NCI-H69 (cell line): Measurements from ENCODE around the gene EPHB6.

Source experiments
- DNase-seq: peaks from one replicate; lab custom pipeline; 2025; lab: John Stamatoyannopoulos, UW

The EPHB6 gene

DNA sequence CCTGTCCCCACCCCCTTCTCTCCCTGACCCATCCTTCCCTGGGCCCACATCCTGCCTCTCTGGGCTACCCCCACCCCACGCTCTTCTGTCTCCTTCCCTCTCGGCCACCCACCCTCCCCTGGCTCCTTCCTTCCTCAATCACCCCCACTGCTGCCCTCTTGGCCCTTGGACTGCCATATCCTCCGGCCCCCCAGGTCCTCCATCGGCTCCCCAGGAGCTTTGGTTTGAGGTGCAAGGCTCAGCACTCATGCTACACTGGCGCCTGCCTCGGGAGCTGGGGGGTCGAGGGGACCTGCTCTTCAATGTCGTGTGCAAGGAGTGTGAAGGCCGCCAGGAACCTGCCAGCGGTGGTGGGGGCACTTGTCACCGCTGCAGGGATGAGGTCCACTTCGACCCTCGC is 10.9 kb downstream of the EPHB6 start:
- DNase-seq: no peak

DNA sequence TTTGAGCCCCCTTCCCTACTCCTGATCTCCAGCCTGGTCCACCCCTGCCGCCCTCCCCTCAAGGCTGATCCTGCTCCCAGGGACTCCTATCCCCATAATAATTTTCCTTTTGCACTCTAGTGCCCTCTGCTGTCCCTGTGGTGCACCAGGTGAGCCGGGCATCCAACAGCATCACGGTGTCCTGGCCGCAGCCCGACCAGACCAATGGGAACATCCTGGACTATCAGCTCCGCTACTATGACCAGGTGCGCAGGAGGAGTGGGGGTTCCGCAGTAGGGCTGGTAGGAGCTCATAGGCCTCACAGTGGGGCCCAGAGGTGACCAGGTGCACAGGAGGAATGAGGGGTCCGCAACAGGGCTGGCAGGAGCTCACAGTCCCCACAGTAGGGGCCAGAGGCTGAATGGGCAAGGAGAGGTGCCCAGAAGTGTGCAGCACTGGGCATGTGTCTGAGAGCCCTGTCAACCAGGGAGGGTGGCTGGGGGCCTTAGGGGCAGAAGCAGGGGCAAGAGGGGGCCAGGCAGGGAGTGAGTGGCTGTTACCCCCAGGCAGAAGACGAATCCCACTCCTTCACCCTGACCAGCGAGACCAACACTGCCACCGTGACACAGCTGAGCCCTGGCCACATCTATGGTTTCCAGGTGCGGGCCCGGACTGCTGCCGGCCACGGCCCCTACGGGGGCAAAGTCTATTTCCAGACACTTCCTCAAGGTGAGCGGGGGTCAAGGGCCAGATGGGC is 11.7 kb downstream of the EPHB6 start:
- DNase-seq: peak; percentile 43

DNA sequence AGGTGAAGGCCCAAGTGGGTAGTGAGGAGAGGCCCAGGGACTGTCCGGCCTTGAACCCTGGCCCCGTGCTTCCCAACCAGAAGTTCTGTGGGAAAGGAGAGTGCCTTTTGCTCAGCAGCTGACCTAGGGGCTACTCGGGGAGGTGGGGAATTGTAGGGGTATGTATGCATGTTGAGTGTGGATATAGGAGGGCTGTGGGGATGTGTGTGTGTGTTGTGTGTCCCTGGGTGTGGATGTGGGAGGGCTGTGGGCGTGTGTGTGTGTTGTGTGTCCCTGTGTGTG is 12.2 kb downstream of the EPHB6 start:
- no peak for DNase-seq

DNA sequence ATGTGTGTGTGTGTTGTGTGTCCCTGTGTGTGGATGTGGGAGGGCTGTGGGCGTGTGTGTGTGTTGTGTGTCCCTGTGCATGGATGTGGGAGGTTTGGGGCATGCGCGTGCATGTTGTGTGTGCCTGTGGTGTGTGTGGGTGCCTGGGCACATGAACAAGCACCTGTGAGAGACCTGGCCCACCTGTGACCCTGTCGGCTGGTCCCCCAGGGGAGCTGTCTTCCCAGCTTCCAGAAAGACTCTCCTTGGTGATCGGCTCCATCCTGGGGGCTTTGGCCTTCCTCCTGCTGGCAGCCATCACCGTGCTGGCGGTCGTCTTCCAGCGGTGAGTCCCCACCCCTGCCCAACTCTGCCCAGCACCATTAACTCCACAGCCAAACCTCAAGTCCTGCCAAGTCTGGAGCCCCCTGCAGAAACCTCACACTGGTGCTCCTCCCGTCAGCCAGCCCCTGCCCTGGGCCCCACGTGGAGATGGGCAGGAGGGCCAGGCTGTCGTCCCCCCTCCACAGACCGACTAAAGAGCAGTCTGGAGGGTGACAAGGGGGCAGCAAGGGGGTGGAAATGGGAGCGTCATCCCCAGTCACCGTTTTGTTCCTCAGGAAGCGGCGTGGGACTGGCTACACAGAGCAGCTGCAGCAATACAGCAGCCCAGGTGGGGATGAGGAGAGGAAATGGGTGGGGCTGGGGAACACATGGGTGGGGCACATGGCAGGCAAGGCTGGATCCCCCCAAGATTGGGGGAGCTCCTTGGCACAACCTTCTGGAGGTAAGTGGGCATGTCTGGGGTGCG is 12.7 kb downstream of the EPHB6 start:
- no peak for DNase-seq

DNA sequence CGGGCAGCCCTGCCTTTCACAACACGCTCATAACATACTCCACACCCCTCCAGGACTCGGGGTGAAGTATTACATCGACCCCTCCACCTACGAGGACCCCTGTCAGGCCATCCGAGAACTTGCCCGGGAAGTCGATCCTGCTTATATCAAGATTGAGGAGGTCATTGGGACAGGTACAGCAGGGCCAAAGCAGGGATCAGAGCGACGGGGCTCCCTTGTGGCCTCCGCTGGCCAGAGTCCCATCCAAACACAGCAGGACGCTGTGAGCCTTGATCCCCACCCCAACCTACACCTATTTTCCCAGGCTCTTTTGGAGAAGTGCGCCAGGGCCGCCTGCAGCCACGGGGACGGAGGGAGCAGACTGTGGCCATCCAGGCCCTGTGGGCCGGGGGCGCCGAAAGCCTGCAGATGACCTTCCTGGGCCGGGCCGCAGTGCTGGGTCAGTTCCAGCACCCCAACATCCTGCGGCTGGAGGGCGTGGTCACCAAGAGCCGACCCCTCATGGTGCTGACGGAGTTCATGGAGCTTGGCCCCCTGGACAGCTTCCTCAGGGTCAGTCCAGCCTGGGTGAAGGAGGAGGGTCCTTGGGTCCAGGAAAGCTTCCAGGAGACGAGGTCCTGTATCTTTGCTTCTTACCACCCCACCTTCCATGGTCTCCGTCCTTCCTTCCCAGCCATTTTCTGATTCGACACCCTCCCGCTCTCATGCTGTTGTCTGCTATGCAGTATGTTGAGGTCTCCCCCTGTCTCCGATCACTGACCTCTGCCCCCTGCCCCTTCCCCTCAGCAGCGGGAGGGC is 13.5 kb downstream of the EPHB6 start:
- no peak for DNase-seq

DNA sequence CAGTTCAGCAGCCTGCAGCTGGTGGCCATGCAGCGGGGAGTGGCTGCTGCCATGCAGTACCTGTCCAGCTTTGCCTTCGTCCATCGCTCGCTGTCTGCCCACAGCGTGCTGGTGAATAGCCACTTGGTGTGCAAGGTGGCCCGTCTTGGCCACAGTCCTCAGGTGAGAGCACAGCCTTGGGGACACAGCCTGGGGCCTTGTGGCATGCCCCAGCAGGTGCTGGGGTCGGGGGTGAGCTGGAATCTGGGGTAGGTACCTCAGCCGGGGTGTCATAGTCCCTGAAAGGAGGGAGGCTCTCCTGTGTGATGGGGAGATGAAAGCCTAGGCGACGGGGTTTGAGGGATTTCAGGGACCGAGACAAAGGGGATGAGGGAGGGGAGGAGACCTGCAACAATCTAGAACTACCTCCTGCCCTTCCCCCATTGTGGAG is 14.1 kb downstream of the EPHB6 start:
- DNase-seq: no peak

DNA sequence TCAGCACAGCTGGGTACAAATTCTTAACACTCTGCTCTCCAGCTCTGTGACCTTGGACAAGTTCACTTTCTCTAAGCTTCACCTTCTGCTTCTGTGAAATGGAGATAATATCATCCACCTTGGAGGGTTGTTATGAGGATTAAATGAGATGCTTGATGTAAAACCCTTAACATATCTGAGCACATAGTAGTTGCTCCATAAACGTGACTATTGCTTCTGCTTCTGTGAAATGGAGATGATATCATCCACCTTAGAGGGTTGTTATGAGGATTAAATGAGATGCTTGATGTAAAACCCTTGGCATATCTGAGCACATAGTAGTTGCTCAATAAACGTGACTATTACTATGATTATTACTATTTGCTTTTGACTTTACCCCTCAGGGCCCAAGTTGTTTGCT is 14.6 kb downstream of the EPHB6 start:
- no peak for DNase-seq

DNA sequence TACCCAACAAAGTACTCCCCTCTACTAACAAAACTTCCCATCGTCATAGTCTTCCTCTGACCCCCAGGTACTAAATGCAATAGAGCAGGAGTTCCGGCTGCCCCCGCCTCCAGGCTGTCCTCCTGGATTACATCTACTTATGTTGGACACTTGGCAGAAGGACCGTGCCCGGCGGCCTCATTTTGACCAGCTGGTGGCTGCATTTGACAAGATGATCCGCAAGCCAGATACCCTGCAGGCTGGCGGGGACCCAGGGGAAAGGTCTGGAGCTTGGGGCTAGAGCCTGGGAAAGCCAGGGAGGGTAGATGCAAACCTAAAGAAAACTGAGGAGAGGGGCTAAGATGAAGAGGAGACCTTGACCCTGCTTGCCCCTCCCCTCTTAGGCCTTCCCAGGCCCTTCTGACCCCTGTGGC is 15.3 kb downstream of the EPHB6 start:
- no peak for DNase-seq

DNA sequence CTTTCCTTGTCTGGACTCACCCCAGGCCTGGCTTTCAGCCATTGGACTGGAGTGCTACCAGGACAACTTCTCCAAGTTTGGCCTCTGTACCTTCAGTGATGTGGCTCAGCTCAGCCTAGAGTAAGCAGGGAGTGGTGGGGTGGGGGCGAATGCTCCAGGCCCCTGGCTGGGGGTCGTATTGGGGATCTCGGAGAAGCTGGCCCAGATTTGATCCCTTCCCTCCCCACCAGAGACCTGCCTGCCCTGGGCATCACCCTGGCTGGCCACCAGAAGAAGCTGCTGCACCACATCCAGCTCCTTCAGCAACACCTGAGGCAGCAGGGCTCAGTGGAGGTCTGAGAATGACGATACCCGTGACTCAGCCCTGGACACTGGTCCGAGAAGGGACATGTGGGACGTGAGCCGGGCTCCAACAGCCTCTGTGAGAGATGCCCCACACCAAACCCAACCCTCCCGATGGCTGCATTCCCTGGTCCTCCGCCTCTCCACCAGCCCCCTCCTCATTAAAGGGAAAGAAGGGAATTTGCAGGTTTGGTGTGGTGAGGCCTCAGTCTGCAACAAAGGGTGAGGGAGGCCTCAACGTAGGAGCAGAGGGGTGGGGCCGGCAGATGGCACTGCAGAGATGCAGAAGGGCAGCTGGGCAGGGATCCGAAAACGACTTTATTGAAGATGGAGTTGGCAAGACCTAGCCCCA is 15.8 kb downstream of the EPHB6 start:
- no peak for DNase-seq

DNA sequence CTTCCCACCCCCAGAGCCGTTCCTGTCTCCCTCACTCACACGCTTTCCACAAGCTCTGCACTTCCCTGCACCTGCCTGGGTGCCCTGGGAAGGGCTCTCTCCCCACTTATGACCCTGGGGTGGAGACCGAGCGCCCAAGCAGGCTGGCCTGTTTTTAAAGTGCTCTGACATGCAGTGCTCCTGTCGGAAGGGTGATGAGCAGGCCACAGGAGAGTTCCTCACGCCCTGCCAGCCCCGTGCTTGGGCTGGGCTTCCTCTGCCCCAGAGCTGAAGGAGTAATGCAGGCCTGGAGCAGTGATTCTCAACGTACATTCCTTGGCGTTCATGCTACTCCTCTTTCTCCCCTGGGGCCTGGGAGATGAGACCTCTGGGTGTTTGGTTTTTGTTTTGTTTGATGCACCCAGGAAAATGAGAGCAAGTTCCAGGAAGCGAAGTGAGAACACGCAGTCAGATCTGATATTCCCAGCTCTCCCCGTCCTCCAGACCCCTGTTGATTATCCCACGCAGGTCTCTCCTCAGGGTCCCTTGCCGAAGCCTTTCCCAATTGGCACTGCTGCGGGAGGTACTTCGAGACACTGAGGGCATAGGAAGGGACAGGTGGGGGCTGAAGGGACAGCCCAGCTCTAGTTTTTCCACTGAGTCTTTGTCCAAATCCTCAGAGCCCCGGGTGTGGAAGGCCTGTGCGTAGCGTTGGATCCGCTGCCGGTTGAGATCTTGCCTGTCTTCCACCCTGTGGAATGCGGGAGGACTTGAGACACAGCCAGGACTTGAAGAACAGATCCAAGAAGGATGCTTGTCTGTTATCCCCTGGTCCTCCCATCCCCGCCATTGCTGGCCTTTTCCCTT is 16.6 kb downstream of the EPHB6 start:
- DNase-seq: no peak

DNA sequence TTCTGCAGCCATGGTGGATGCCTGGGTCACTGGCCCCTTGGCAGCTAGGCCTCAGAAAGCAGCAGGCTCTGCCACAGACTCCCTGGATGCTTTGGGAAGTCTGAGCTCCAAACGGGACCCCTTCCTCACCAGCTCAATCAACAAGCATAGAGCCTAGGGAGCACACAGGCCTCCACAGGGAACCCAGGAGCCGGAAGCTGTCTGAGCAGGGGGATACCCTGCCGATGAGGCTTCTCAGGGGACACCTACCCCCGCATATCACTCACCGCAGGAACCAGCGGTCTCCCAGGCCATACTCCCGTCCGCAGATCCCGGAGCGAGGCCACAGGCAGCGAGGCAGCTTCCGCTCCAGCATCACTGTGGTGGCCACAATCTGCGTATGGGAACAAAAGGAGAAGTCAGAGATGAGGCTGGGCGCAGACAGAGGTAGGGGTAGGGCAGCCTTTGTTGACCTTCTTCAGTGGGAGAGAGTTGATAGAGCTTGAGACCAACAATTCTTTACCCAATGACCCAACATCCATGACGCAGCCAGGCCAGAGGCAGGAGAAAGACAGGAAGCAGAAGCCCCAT is 17.3 kb downstream of the EPHB6 start:
- no peak for DNase-seq

DNA sequence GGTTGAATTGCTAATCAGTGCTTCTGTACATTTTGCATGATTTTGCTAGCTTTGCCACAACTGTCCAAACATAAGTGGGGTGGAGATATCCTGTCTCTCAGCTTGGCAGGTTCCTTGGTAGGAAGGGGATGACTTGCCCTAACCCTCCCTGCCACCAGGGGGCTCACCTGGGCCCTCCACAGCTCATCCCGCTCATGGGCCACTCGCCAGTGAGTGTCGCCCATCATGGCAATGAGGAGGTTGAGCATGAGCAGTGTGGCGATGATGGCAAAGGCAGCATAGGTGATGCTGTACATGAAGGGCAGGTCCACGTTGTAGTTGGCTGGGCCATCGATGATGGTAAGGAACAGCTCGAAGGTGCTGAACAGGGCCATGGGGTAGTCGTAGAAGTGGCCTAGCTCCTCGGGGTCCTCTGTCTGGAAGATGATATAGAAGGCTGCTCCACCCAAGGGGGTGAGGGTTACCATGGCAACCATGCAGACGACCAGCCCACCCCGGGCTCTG is 18.5 kb downstream of the EPHB6 start:
- peak; percentile 14 for DNase-seq

DNA sequence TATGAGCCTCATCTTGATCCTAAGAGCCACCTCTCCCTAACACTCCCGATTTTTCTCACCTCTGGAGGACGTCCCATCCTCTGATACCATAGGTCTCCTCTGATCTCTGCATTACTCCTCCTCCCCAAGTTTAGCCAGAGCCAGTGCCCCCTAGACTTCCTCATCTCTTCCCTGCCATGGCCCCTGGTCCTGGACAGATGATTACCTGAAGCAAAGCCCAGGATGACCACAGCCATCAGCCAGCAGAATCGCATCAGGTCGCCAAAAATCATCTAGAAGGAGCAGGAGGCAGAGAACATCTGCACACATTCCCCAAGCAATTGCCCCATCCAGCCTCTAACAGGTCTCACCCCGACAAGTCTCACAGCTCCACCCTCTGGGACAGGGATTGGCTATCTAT is 19.0 kb downstream of the EPHB6 start:
- DNase-seq: no peak

DNA sequence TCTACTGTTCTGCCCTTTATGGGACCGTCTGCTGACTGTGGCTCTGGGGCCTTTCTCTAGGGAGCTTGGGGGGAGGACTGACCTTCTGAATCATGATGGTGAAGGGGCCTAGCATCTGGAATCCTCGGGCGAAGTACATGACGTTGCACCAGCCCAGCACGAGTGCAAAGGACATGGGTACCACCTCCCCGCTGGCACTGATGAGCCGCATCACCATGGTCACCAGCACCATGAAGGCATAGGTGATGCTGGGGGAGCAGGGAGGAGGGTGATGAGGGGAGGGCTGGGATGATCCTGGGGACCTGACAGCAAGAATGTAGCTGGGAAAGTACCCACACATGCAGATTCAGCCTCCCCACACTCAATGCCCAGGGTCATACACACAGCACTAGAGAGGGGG is 19.5 kb downstream of the EPHB6 start:
- DNase-seq: no peak

DNA sequence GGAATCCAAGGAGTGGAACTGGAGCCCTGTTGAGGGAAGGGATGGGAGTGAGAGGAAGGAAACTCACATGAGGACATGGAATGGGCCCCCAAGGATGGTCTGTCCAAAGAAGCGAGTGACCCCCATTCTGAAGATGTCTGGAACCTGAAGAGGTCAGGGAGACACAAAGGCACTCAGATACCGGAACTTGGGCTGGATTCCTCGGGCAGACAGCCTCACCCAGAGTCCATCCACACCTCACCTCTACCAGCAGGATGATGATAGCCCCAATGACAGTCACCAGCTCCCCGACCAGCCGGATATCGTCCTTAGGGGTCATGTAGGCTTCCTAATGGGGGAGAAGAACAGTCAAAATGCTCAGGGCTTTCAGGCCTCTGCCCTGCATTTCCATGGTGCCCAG is 20.0 kb downstream of the EPHB6 start:
- DNase-seq: no peak

DNA sequence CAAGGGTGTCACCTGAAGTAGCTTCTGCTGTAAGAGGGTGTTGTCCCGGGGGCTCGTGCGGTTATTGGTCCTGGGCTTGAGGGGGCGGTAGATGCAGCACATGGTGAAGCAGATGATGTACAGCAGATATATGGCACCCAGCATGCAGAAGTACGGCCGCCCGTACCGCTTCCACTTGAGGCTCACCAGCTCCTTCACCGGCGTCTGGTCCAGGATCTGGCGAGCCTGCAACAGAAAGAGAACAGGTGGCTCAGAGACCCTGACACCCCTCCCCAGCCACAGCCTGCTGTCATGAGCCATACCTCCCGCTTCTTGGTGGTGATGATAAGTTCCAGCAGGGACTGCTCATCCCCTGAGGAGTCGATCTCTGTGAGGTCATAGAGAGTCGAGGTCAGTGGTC is 20.6 kb downstream of the EPHB6 start:
- no peak for DNase-seq

DNA sequence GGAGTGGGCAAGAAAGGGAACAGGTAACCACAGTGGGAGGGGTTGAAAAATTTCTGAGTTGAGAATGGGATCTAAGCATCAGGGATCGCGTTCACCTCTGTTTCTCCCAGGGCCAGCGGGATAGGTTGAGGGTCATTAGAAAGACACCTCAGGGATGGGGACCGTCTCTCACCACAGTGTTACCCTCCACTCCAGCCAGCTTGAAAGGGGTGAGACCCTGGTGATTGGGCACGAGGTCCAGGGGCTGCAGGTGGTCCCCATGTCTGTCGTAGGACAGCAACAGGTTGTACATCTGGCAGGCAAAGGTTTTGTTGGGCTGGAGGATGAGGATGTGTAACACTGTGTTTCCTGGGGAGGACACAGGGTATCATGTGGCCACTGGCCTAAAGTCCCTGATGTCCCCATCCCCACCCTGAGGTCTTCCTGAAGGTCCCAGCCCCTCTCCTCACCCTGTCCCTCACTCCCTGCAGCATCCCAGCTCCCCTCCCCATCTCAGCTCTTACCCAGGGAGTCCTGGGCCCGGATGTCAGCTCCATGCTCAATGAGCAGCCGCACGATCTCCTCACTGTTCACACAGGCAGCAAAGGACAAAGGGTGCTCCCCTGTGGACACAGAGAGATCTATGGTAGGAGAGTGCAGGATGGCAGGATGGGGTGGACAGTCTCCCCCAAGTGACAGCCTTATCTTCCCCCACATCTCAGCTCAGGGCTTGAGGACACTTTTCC is 21.5 kb downstream of the EPHB6 start:
- DNase-seq: no peak

DNA sequence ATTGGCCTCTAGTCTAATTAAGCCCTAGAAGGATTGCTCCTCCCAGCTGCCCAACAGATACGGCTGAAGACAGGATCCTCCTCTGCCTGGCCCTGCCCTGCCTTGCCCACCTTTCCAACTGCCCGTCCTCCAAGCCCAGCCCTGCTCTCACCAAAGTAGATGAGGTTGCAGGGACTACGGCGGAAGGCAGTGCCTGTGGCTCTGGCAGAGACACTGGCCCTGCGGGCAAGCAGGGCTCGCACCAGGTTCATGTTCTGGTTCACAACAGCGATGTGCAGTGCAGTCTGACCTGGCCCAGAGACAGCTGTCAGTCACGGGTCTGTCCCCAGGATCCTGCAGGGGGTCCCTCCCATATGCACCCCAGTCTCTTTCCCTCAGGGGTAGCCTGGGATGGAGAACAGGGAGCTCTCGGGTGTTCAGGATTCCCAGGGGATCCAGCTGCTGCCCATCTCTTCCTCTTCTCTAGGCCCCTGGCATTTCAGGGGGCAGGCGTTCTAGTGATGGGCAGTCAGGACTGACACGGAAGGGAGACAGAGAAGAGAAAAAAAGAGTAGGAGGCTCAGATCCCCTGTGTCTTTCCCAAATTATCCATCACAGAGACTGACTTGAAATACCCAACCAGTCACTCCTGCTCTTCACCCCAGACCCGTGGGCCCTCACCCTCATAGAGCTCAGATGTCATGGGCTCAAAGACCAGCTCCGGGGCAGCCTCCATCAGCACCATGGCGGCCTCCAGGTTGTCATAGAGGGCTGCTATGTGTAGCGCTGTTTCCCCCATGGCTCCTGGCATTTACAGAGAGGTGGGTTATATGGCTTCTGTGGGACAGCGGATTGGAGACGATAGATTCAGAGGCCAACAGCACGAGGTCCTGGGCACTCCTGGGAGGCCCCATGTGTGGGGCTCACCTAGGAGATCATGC is 22.4 kb downstream of the EPHB6 start:
- no peak for DNase-seq

DNA sequence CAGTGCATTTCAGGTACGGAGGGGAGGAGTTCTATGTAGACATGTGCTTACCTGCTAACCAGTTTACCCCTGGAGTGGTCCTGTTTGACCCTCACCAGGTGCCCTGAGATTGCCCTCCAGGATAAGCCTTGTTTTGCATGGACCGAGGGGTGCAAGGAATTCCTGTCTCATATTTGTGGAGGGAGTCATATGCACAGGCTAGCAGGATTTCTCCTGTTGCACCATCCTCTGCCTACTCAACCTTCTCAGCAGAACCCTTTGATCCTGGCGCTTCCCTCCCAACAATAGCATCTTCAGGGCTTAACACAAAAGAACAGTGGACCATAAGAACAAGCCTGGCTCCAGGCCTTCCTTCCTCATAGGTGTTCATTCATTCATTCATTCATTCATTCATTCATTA is 23.4 kb downstream of the EPHB6 start:
- no peak for DNase-seq
